Neutrophil (primary cell): ENCODE results near the gene CAPN5.

Source experiments
- H3K27ac ChIP-seq: fragments of 200-600 bp; sonication (generic); 2 replicates; pipeline ENCODE4 v1.5.1; 2016; ENCODE audit warnings: mild to moderate bottlenecking, moderate library complexity
- H3K27me3 ChIP-seq: fragments of 200-600 bp; sonication (generic); 2 replicates; pipeline ENCODE4 v1.6.0; 2016; ENCODE audit warnings: mild to moderate bottlenecking
- H3K36me3 ChIP-seq: fragments of 200-600 bp; sonication (generic); 2 replicates; pipeline ENCODE4 v1.5.1; 2017
- H3K4me1 ChIP-seq, 2 experiments: fragments of 200-600 bp in 1 of 2; sonication (generic) in 1 of 2; 1 replicate in 1 of 2; 2 replicates in 1 of 2; pipeline versions ENCODE4 v1.5.1 to v1.6.1; 2013 to 2016; ENCODE audit warnings: low read depth in 1 of 2, low read length in 1 of 2, mild to moderate bottlenecking in 1 of 2, moderate library complexity in 1 of 2; ENCODE audit not compliant: control insufficient read depth in 1 of 2, insufficient read depth in 1 of 2
- H3K4me3 ChIP-seq, 2 experiments: fragments of 200-600 bp in 1 of 2; sonication (generic) in 1 of 2; 1 replicate in 1 of 2; 2 replicates in 1 of 2; pipeline ENCODE4 v1.5.1; 2013 to 2016; ENCODE audit warnings: low read depth in 1 of 2, low read length in 1 of 2, mild to moderate bottlenecking in 1 of 2, moderate library complexity in 1 of 2
- H3K9me3 ChIP-seq: fragments of 200-600 bp; sonication (generic); 2 replicates; pipeline ENCODE4 v1.5.1; 2016
- CTCF ChIP-seq: fragments of 200-600 bp; sonication (generic); IDR thresholded peaks from 2 replicates; pipeline ENCODE4 v1.5.1; 2016; ENCODE audit warnings: antibody characterized with exemption

CAPN5 gene

GRCh38 chr11:77130763-77131513, 64.2 kb downstream of the CAPN5 start:
- H3K4me1 ChIP-seq = peaks cover 8% of the 10 kb centered on the region in 2 experiments
- no peaks in the 10 kb centered on the region for H3K36me3 ChIP-seq
- no peak overlapping the region for H3K27ac ChIP-seq
- no peak overlapping the region for H3K4me3 ChIP-seq
- no peaks in the 10 kb centered on the region for H3K9me3 ChIP-seq
- TF ChIP-seq CTCF = no peak
- H3K27me3 ChIP-seq = peaks cover 45% of the 10 kb centered on the region

GRCh38 chr11:77131560-77131959, 64.8 kb downstream of the CAPN5 start:
- Histone ChIP-seq H3K4me1 (peaks cover 8% of the 10 kb centered on the region in 2 experiments), H3K9me3 (no peaks in the 10 kb centered on the region), H3K27ac (no peak overlapping the region), H3K36me3 (no peaks in the 10 kb centered on the region), H3K4me3 (no peak overlapping the region), H3K27me3 (peaks cover 45% of the 10 kb centered on the region)
- no peak for TF ChIP-seq CTCF

GRCh38 chr11:77135069-77135468, 68.3 kb downstream of the CAPN5 start:
- no peak overlapping the region for H3K27ac ChIP-seq
- no peaks in the 10 kb centered on the region for H3K9me3 ChIP-seq
- no peak for TF ChIP-seq CTCF
- no peaks in the 10 kb centered on the region for H3K36me3 ChIP-seq
- peaks cover 51% of the 10 kb centered on the region for H3K27me3 ChIP-seq
- H3K4me1 ChIP-seq = no peaks in the 10 kb centered on the region
- no peak overlapping the region for H3K4me3 ChIP-seq

GRCh38 chr11:77136074-77136473, 69.3 kb downstream of the CAPN5 start:
- peaks cover 57% of the 10 kb centered on the region for H3K27me3 ChIP-seq
- no peaks in the 10 kb centered on the region for H3K9me3 ChIP-seq
- H3K4me3 ChIP-seq = no peak overlapping the region
- TF ChIP-seq CTCF = no peak
- H3K4me1 ChIP-seq = no peaks in the 10 kb centered on the region
- no peaks in the 10 kb centered on the region for H3K36me3 ChIP-seq
- H3K27ac ChIP-seq = no peak overlapping the region

GRCh38 chr11:77136784-77137420, 70.1 kb downstream of the CAPN5 start:
- Histone ChIP-seq H3K4me1 (no peaks in the 10 kb centered on the region), H3K36me3 (no peaks in the 10 kb centered on the region), H3K9me3 (no peaks in the 10 kb centered on the region), H3K27me3 (peaks cover 57% of the 10 kb centered on the region), H3K4me3 (no peak overlapping the region), H3K27ac (no peak overlapping the region)
- TF ChIP-seq CTCF = no peak
